GM19193 (cell line): ENCODE measurements around the gene PTGES3.

Source experiments
- POLR2A ChIP-seq: IDR thresholded peaks from 4 replicates; pipeline ENCODE4 v1.6.1; 2011; ENCODE audit not compliant: insufficient read depth, insufficient read length; ENCODE audit errors: extremely low read depth

The PTGES3 gene

GRCh38 chr12:56628671-56629458 is 59.2 kb downstream of the PTGES3 start:
- no peak for TF ChIP-seq POLR2A

- no peak for TF ChIP-seq POLR2A
Observed at GRCh38 chr12:56626701-56627100, 61.4 kb downstream of the PTGES3 start.

- no peak for TF ChIP-seq POLR2A
Observed at GRCh38 chr12:56622535-56622934, 65.5 kb downstream of the PTGES3 start.

DNA sequence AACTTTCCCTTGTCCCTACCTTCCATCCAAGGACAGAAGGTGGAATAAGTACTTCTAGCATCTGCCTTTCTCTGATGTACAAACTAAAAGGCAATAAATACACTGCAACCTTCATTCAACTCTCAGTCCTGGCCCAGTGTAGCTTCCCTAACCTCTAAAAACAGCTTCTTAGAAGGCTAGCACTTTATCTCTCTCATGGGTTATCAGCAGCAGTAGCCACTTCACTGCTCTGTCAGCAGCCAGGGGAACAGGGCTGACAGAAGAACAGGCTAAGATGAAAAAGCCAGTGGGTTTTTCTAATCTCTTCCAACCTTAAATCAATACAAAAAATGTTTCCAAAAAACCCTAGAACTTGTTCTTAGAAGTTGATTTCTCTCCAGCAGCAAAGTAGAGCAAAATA is 71.2 kb downstream of the PTGES3 start:
- TF ChIP-seq POLR2A: no peak

DNA sequence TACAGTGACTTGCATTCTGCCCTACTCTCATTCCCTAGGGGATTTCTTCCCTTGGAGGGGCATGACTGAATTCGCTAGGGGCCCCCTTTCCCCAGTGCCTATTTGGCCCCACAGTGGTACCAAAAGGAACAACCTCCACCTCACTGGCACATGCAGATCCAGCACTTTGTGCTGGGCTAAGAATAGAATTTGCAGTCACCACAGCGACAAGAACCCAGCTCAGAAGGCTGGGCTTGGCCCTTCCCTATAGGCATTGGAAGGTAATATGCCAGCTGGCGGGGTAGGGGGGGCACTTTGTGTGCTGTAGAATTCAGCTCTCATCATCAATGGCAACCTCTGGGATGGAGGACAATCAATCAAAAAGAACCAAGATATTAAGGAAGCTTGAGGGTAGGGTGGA is 71.8 kb downstream of the PTGES3 start:
- no peak for TF ChIP-seq POLR2A

DNA sequence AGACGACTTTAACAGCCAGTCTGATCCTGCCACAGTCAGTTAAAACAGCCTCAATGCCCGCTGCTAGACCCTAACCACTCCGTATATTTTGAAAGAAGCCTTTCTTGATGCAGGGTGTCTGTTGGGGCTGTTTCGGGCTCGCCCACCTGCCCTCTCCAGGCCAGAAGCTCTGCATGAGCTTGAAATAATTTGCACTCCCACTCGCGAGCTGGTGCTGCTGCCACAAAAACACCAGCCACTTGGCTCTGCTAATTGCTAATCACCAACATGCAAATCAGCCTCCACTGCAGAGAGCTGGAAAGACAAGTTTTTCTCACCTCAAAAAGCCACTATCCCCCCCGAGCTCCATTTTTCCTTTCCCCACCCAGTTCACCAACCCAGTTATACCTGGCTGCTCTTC is 73.5 kb downstream of the PTGES3 start:
- TF ChIP-seq POLR2A: no peak
